ENCODE data around the gene AP5S1. TPM values are rescaled to one million over a fixed set of nuclear protein-coding genes. Genes with fewer than 3 reads are reported as not detected.
A peak's percentile ranks its signal among the peaks of the same experiment; 100 is the strongest.
"Not testable (repeated sequence)": the region's sequence is repeated elsewhere in the genome, so short reads cannot be mapped to it uniquely, and the experiment has no call there.

The AP5S1 gene
- total RNA-seq, 1 experiment from 2014 or later = 17.7 TPM

- Histone ChIP-seq H3K9me3 (replicated peaks) (no peaks in the 10 kb centered on the region), H3K27me3 (replicated peaks) (no peaks in the 10 kb centered on the region), H3K27ac (no peak overlapping the region), H3K36me3 (peaks cover 46% of the 10 kb centered on the region), H3K4me1 (replicated peaks) (peaks cover 5% of the 10 kb centered on the region; the same call in 1 of the 2 replicates), H3K4me3 (no peak overlapping the region)
- no peak for DNase-seq (ENCODE audit: low read depth in 1 of 2, low spot score in 2 of 2)
Observed at GRCh38 chr20:3825526-3825925, 5.2 kb downstream of the AP5S1 start.

- Histone ChIP-seq H3K27me3 (replicated peaks) (no peaks in the 10 kb centered on the region), H3K4me1 (replicated peaks) (peaks cover 2% of the 10 kb centered on the region; the same call in 1 of the 2 replicates), H3K27ac (no peak overlapping the region), H3K36me3 (peaks cover 46% of the 10 kb centered on the region), H3K4me3 (no peak overlapping the region), H3K9me3 (replicated peaks) (no peaks in the 10 kb centered on the region)
- DNase-seq (ENCODE audit: low read depth in 1 of 2, low spot score in 2 of 2) = no peak
Observed at GRCh38 chr20:3826420-3826819, 6.1 kb downstream of the AP5S1 start.

DNA sequence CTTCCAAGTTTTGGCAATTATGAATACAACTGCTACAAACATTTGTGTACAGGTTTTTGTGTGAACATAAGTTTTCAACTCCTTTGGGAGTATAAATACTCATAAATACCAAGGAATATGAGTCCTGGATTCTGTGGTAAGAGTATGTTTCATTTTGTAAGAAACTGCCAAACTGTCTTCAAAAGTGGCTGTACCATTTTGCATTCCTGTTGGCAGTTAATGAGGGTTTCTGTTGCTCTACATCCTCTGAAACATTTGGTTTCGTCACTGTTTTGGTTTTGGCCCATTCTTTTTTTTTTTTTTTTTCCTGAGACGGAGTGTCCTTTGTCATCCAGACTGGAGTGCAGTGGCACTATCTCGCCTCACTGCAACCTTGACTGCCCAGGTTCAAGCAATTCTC, 8.5 kb downstream of the AP5S1 start:
- H3K9me3 ChIP-seq (replicated peaks) = no peaks in the 10 kb centered on the region
- peaks cover 25% of the 10 kb centered on the region for H3K36me3 ChIP-seq
- H3K27ac ChIP-seq = no peak overlapping the region
- H3K27me3 ChIP-seq (replicated peaks) = no peaks in the 10 kb centered on the region
- H3K4me3 ChIP-seq = no peak overlapping the region
- no peaks in the 10 kb centered on the region for H3K4me1 ChIP-seq (replicated peaks)
- no peak for DNase-seq (ENCODE audit: low read depth in 1 of 2, low spot score in 2 of 2)

- DNase-seq (ENCODE audit: low read depth in 1 of 2, low spot score in 2 of 2); H3K4me1 ChIP-seq (replicated peaks); H3K27me3 ChIP-seq (replicated peaks); H3K9me3 ChIP-seq (replicated peaks); H3K27ac ChIP-seq; H3K4me3 ChIP-seq: not testable (repeated sequence)
- peaks cover 17% of the 10 kb centered on the region for H3K36me3 ChIP-seq
Observed at GRCh38 chr20:3829891-3830290, 9.5 kb downstream of the AP5S1 start.

- Histone ChIP-seq H3K4me1 (replicated peaks) (0 out of 2 replicates have a peak, but pooled peaks cover 5% of the 10 kb centered on the region), H3K4me3 (no peak overlapping the region)
- no peak for DNase-seq (ENCODE audit: low read depth in 1 of 2, low spot score in 2 of 2)
Observed at GRCh38 chr20:3836132-3836531, 15.8 kb downstream of the AP5S1 start.

GRCh38 chr20:3839328-3839727, 19.0 kb downstream of the AP5S1 start:
- H3K36me3 ChIP-seq = no peaks in the 10 kb centered on the region
- H3K4me3 ChIP-seq = no peak overlapping the region
- no peak for DNase-seq (ENCODE audit: low read depth in 1 of 2, low spot score in 2 of 2)
- H3K9me3 ChIP-seq (replicated peaks) = no peaks in the 10 kb centered on the region
- H3K4me1 ChIP-seq (replicated peaks) = peaks cover 10% of the 10 kb centered on the region
- no peaks in the 10 kb centered on the region for H3K27me3 ChIP-seq (replicated peaks)
- H3K27ac ChIP-seq = no peak overlapping the region

More at GRCh38 chr20:3836132-3836531, 15.8 kb downstream of the AP5S1 start:
- H3K36me3 ChIP-seq = no peaks in the 10 kb centered on the region
- H3K27ac ChIP-seq = no peak overlapping the region
- no peaks in the 10 kb centered on the region for H3K9me3 ChIP-seq (replicated peaks)
- no peaks in the 10 kb centered on the region for H3K27me3 ChIP-seq (replicated peaks)

- not testable (repeated sequence) for DNase-seq (ENCODE audit: low read depth in 1 of 2, low spot score in 2 of 2); H3K27me3 ChIP-seq (replicated peaks); H3K36me3 ChIP-seq; H3K9me3 ChIP-seq (replicated peaks); H3K4me3 ChIP-seq; H3K27ac ChIP-seq; H3K4me1 ChIP-seq (replicated peaks)
Observed at GRCh38 chr20:3840201-3840600, 19.9 kb downstream of the AP5S1 start.

- Histone ChIP-seq H3K27ac (no peak overlapping the region), H3K9me3 (replicated peaks) (no peaks in the 10 kb centered on the region), H3K36me3 (peaks cover 8% of the 10 kb centered on the region), H3K27me3 (replicated peaks) (no peaks in the 10 kb centered on the region), H3K4me1 (replicated peaks) (peaks cover 19% of the 10 kb centered on the region), H3K4me3 (no peak overlapping the region)
- no peak for DNase-seq (ENCODE audit: low read depth in 1 of 2, low spot score in 2 of 2)
Observed at GRCh38 chr20:3842348-3842930, 22.1 kb downstream of the AP5S1 start.

DNA sequence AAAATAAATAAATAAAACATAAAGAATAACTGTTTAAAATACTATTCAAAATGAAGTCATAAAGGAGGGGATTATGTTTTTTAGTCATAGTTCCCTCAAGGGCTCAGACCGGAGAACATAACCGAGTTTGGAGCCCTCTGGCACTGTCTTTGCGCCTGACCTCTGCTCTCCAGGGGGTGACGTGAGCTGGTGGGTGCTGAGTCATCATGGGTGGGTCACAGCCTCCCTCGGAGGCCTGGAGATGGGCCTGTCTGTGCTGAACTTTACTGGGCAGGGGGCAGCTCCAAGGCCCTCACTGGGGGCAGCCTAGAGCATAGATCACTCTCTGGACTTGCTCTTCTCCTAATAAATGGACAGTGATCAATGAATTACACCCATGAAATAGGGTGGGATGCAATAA, 23.1 kb downstream of the AP5S1 start:
- DNase-seq (ENCODE audit: low read depth in 1 of 2, low spot score in 2 of 2) = peak; percentile 41 to 66
- Histone ChIP-seq H3K9me3 (replicated peaks) (no peaks in the 10 kb centered on the region), H3K4me1 (replicated peaks) (peaks cover 23% of the 10 kb centered on the region), H3K36me3 (peaks cover 18% of the 10 kb centered on the region), H3K27ac (peak overlapping the region; percentile 25; the same call in 1 of the 2 replicates), H3K4me3 (no peak overlapping the region), H3K27me3 (replicated peaks) (no peaks in the 10 kb centered on the region)

GRCh38 chr20:3843990-3844619, 23.8 kb downstream of the AP5S1 start:
- Histone ChIP-seq H3K36me3 (peaks cover 21% of the 10 kb centered on the region), H3K4me1 (replicated peaks) (peaks cover 23% of the 10 kb centered on the region)
- not testable (repeated sequence) for H3K9me3 ChIP-seq (replicated peaks); DNase-seq (ENCODE audit: low read depth in 1 of 2, low spot score in 2 of 2); H3K27ac ChIP-seq; H3K4me3 ChIP-seq; H3K27me3 ChIP-seq (replicated peaks)

GRCh38 chr20:3846378-3846739, 26.0 kb downstream of the AP5S1 start:
- DNase-seq (ENCODE audit: low read depth in 1 of 2, low spot score in 2 of 2) = no peak
- Histone ChIP-seq H3K4me1 (replicated peaks) (peaks cover 18% of the 10 kb centered on the region), H3K4me3 (peak overlapping the region; percentile 85), H3K36me3 (peaks cover 24% of the 10 kb centered on the region), H3K27me3 (replicated peaks) (no peaks in the 10 kb centered on the region), H3K27ac (peak overlapping the region; percentile 55), H3K9me3 (replicated peaks) (no peaks in the 10 kb centered on the region)

GRCh38 chr20:3846740-3847428, 26.5 kb downstream of the AP5S1 start, which contains the start of gene MAVS:
Gene MAVS, plus strand, starts transcription at chr20:3846834. Its CDS starts 7,791 bp downstream, at chr20:3854625.
- DNase-seq (ENCODE audit: low read depth in 1 of 2, low spot score in 2 of 2) = peak; percentile 81 to 86
- Histone ChIP-seq H3K4me1 (replicated peaks) (peaks cover 18% of the 10 kb centered on the region), H3K4me3 (peak within 1 kb of the TSS; percentile 85), H3K9me3 (replicated peaks) (no peaks in the 10 kb centered on the region), H3K27ac (peak within 1 kb of the TSS; percentile 55), H3K27me3 (replicated peaks) (no peaks in the 10 kb centered on the region), H3K36me3 (peaks cover 24% of the 10 kb centered on the region)

DNA sequence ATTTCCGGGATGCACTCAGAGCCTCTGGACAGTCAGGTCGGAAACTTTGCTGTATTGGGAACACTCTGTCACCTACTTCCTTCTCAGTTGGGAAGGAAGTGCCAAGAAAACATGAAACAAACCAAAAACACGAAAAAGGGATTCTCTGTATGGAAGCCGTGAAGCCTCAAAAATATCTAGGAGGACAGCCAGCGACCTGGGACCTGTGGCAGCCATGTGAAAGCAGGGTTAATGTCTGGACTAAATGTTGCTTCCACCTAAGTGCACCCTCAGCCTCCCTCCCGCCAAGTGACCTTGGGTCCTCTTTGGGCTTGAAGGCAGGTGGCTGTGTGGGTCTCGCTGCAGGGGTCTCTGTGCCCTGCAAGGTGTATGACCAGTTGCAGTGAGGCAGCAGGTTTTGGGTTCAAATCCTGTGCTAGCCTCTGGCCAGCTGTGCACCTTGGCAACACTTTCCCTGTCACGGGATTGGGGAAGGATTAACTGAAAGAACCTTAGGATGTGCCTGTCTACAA, 27.1 kb downstream of the AP5S1 start:
- H3K9me3 ChIP-seq (replicated peaks) = no peaks in the 10 kb centered on the region
- peaks cover 24% of the 10 kb centered on the region for H3K36me3 ChIP-seq
- no peaks in the 10 kb centered on the region for H3K27me3 ChIP-seq (replicated peaks)
- H3K27ac ChIP-seq = peak overlapping the region; percentile 55
- DNase-seq (ENCODE audit: low read depth in 1 of 2, low spot score in 2 of 2) = no peak
- peaks cover 18% of the 10 kb centered on the region for H3K4me1 ChIP-seq (replicated peaks)
- H3K4me3 ChIP-seq = peak overlapping the region; percentile 85

DNA sequence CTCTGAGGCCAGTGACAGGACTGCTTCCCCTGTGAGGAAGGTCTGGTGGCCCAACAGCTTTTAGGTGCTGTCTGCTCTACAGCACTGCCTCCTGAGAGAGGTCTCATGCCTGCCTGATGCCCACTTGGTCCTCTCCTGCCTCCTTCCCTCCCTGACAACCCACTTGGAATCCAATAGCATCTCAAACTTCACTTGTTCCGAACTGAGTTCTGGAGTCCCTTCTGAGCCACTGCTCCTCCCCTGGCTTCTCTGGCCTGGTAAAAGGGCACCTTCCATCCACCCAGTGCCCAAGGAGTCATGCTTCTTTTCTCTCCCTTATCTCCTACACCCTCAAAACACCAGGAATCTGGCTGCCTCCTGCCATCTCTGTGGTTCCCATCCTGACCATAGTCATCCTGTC, 28.2 kb downstream of the AP5S1 start:
- no peak for DNase-seq (ENCODE audit: low read depth in 1 of 2, low spot score in 2 of 2)
- no peaks in the 10 kb centered on the region for H3K9me3 ChIP-seq (replicated peaks)
- H3K4me3 ChIP-seq = no peak overlapping the region
- H3K36me3 ChIP-seq = peaks cover 24% of the 10 kb centered on the region
- no peaks in the 10 kb centered on the region for H3K27me3 ChIP-seq (replicated peaks)
- H3K4me1 ChIP-seq (replicated peaks) = peaks cover 15% of the 10 kb centered on the region
- no peak overlapping the region for H3K27ac ChIP-seq
